Glutamatergic neuron (in vitro differentiated cells): ENCODE measurements around the gene LRFN3. TPM values are rescaled to one million over a fixed set of nuclear protein-coding genes. Genes with fewer than 3 reads are reported as not detected.

Experiments used
- DNase-seq: peaks from one replicate; pipeline ENCODE4 v3.0.0; 2022
- H3K27ac Mint-ChIP-seq: one replicate; pipeline ENCODE4 v1.8.0; 2020; ENCODE audit warnings: mild to moderate bottlenecking, mixed read lengths, inconsistent platforms; ENCODE audit not compliant: unreplicated experiment
- H3K27me3 Mint-ChIP-seq: one replicate; pipeline ENCODE4 v1.8.0; 2020; ENCODE audit warnings: mild to moderate bottlenecking, moderate library complexity, mixed read lengths, inconsistent platforms; ENCODE audit not compliant: unreplicated experiment
- H3K36me3 Mint-ChIP-seq: one replicate; pipeline ENCODE4 v1.8.0; 2020; ENCODE audit warnings: mild to moderate bottlenecking, mixed read lengths, inconsistent platforms; ENCODE audit not compliant: unreplicated experiment
- H3K4me1 Mint-ChIP-seq: one replicate; pipeline ENCODE4 v1.8.0; 2020; ENCODE audit warnings: mild to moderate bottlenecking, low read depth, mixed read lengths, inconsistent platforms; ENCODE audit not compliant: unreplicated experiment
- H3K4me3 Mint-ChIP-seq: one replicate; pipeline ENCODE4 v1.8.0; 2020; ENCODE audit warnings: mild to moderate bottlenecking, mixed read lengths, inconsistent platforms; ENCODE audit not compliant: unreplicated experiment
- H3K9me3 Mint-ChIP-seq: one replicate; pipeline ENCODE4 v1.8.0; 2020; ENCODE audit warnings: mild to moderate bottlenecking, moderate library complexity, mixed read lengths, inconsistent platforms; ENCODE audit not compliant: unreplicated experiment
- CTCF ChIP-seq: fragments of 200-600 bp; sonication (generic); IDR thresholded peaks from one replicate; pipeline ENCODE4 v1.5.0; 2021; ENCODE audit not compliant: partially characterized antibody, unreplicated experiment
- total RNA-seq: library from RNA; stranded (reverse); fragmentation: NEBNext Ultra II Directional; extraction: Animal tissue kit (Norgen Biotek cat#: 25700); gene quantifications from one replicate; pipeline ENCODE4 v1.2.1, GENCODE V29; 2021; ENCODE audit not compliant: unreplicated experiment

LRFN3 gene
- total RNA-seq, 1 donor from 2014 or later, result 40.6 TPM

- Mint-ChIP-seq H3K4me1 (peaks cover 11% of the 10 kb centered on the region), H3K9me3 (peaks cover 2% of the 10 kb centered on the region), H3K4me3 (peak overlapping the region; percentile 42), H3K27me3 (peaks cover 10% of the 10 kb centered on the region), H3K27ac (no peak overlapping the region), H3K36me3 (no peaks in the 10 kb centered on the region)
- DNase-seq, result no peak
- no peak for TF ChIP-seq CTCF
Observed at GRCh38 chr19:35993923-35994598, 57.9 kb downstream of the LRFN3 start.

Other genes with a start within 250 kb of the LRFN3 start
- gene ZBTB32, start 231.8 kb upstream of the LRFN3 start, total RNA-seq, result not detected
- 60.8 TPM for gene KMT2B, start 218.4 kb upstream of the LRFN3 start, total RNA-seq
- gene IGFLR1, start 193.9 kb upstream of the LRFN3 start, total RNA-seq, result 4.7 TPM
- gene U2AF1L4, start 191.0 kb upstream of the LRFN3 start, total RNA-seq, result 24.3 TPM
- gene PSENEN, start 190.7 kb upstream of the LRFN3 start, total RNA-seq, result 109 TPM
- 29.8 TPM for gene LIN37, start 187.8 kb upstream of the LRFN3 start, total RNA-seq
- gene HSPB6, start 179.3 kb upstream of the LRFN3 start, total RNA-seq, result 0.49 TPM
- gene PROSER3, start 178.2 kb upstream of the LRFN3 start, total RNA-seq, result 41.7 TPM
- 180 TPM for gene ARHGAP33, start 160.8 kb upstream of the LRFN3 start, total RNA-seq
- 0.64 TPM for gene PRODH2, start 123.5 kb upstream of the LRFN3 start, total RNA-seq
- 4.7 TPM for gene NPHS1, start 83.9 kb upstream of the LRFN3 start, total RNA-seq
- 47.1 TPM for gene KIRREL2, start 79.5 kb upstream of the LRFN3 start, total RNA-seq
- 618 TPM for gene APLP1, start 67.8 kb upstream of the LRFN3 start, total RNA-seq
- gene NFKBID, start 35.8 kb upstream of the LRFN3 start, total RNA-seq, result 7.6 TPM
- not detected for gene HCST, start 33.8 kb upstream of the LRFN3 start, total RNA-seq
- not detected for gene TYROBP, start 28.1 kb upstream of the LRFN3 start, total RNA-seq
- gene SDHAF1, start 58.8 kb downstream of the LRFN3 start, total RNA-seq, result 17.7 TPM
- gene SYNE4, start 72.4 kb downstream of the LRFN3 start, total RNA-seq, result 2.0 TPM
- 29.5 TPM for gene ALKBH6, start 77.8 kb downstream of the LRFN3 start, total RNA-seq
- gene CLIP3, start 96.5 kb downstream of the LRFN3 start, total RNA-seq, result 146 TPM
- gene THAP8, start 117.9 kb downstream of the LRFN3 start, total RNA-seq, result 10.1 TPM
- 5.5 TPM for gene WDR62, start 118.5 kb downstream of the LRFN3 start, total RNA-seq
- gene OVOL3, start 174.8 kb downstream of the LRFN3 start, total RNA-seq, result not detected
- 79.2 TPM for gene POLR2I, start 178.5 kb downstream of the LRFN3 start, total RNA-seq
- gene TBCB, start 179.1 kb downstream of the LRFN3 start, total RNA-seq, result 337 TPM
- gene CAPNS1, start 203.7 kb downstream of the LRFN3 start, total RNA-seq, result 478 TPM
- gene COX7A1, start 216.1 kb downstream of the LRFN3 start, total RNA-seq, result 62.3 TPM